ENCODE results near the gene TAS2R10.
"Not testable (repeated sequence)": the region's sequence is repeated elsewhere in the genome, so short reads cannot be mapped to it uniquely, and the experiment has no call there.

Gene TAS2R10

GRCh38 chr12:10826258-10826657, at the start of gene TAS2R10:
Gene TAS2R10, minus strand, starts transcription at chr12:10826358. Its CDS starts 89 bp downstream, at chr12:10826269.
- DNase-seq: no peak

- DNase-seq: no peak
These were observed 47.2 kb upstream of the TAS2R10 start for GRCh38 chr12:10873378-10873777.

- DNase-seq: no peak
These were observed 41.2 kb upstream of the TAS2R10 start for GRCh38 chr12:10867381-10867780.

GRCh38 chr12:10863512-10864218, 37.5 kb upstream of the TAS2R10 start:
- no peak for DNase-seq

GRCh38 chr12:10861366-10861765, 35.2 kb upstream of the TAS2R10 start:
- DNase-seq: no peak

- no peak for DNase-seq
These were observed 29.6 kb upstream of the TAS2R10 start for GRCh38 chr12:10855807-10856206.

GRCh38 chr12:10853776-10854175, 27.6 kb upstream of the TAS2R10 start:
- DNase-seq: no peak

- no peak for DNase-seq
These were observed 25.2 kb upstream of the TAS2R10 start for GRCh38 chr12:10851243-10851858.

GRCh38 chr12:10849425-10849878, 23.3 kb upstream of the TAS2R10 start, which contains the start of gene PRR4:
Gene PRR4, minus strand, starts transcription at chr12:10849475. Its CDS starts 38 bp downstream, at chr12:10849437.
- DNase-seq: no peak

- no peak for DNase-seq
These were observed 21.6 kb upstream of the TAS2R10 start for GRCh38 chr12:10847744-10848143.

- DNase-seq: no peak
These were observed 16.7 kb upstream of the TAS2R10 start for GRCh38 chr12:10842862-10843261.

GRCh38 chr12:10838461-10838860, 12.3 kb upstream of the TAS2R10 start:
- DNase-seq: no peak

- DNase-seq: no peak
These were observed 3.8 kb upstream of the TAS2R10 start for GRCh38 chr12:10829994-10830393.

- DNase-seq: no peak
These were observed 1.2 kb downstream of the TAS2R10 start for GRCh38 chr12:10824957-10825356.

GRCh38 chr12:10811883-10812536, 14.1 kb downstream of the TAS2R10 start:
- no peak for DNase-seq

GRCh38 chr12:10810068-10810467, 16.1 kb downstream of the TAS2R10 start, which contains the start of gene TAS2R9:
Gene TAS2R9, minus strand, starts transcription at chr12:10810168. Its CDS starts 93 bp downstream, at chr12:10810075.
- no peak for DNase-seq

GRCh38 chr12:10807186-10807585, 19.0 kb downstream of the TAS2R10 start, which contains the start of gene TAS2R8:
Gene TAS2R8, minus strand, starts transcription at chr12:10807286. Its CDS starts 306 bp downstream, at chr12:10806980.
- no peak for DNase-seq

GRCh38 chr12:10802587-10802986, 23.6 kb downstream of the TAS2R10 start, which contains the start of gene TAS2R7:
Gene TAS2R7, minus strand, starts transcription at chr12:10802627. Its CDS starts 57 bp downstream, at chr12:10802570.
- no peak for DNase-seq

GRCh38 chr12:10801741-10802140, 24.4 kb downstream of the TAS2R10 start:
- no peak for DNase-seq

GRCh38 chr12:10794222-10794621, 31.9 kb downstream of the TAS2R10 start:
- DNase-seq: no peak

- not testable (repeated sequence) for DNase-seq
These were observed 34.4 kb downstream of the TAS2R10 start for GRCh38 chr12:10791769-10792168.

- no peak for DNase-seq
These were observed 42.9 kb downstream of the TAS2R10 start for GRCh38 chr12:10783252-10783651.

GRCh38 chr12:10779103-10779502, 47.1 kb downstream of the TAS2R10 start:
- DNase-seq: no peak

Data from hippocampal formation (tissue), 2 donors.